GM23338 (cell line): ENCODE measurements around the gene HS3ST6.

ENCODE experiments used
- CREB1 ChIP-seq: fragments of 250-450 bp; sonication (Bioruptor Pico); IDR thresholded peaks from 2 replicates; pipeline ENCODE4 v1.5.0; 2020; ENCODE audit warnings: low read depth, mild to moderate bottlenecking, moderate library complexity
- CTCF ChIP-seq, 2 experiments: fragments of 200-600 bp in 1 of 2; sonication (generic) in 1 of 2; conservative IDR thresholded peaks; 2 replicates each; pipeline versions ENCODE4 v1.5.1 to v1.6.1; 2016 to 2017; ENCODE audit warnings: antibody characterized with exemption in 2 of 2, low read depth in 2 of 2, mild to moderate bottlenecking in 2 of 2, moderate library complexity in 1 of 2
- EZH2 ChIP-seq: fragments of 200-600 bp; sonication (generic); IDR thresholded peaks from one replicate; pipeline ENCODE4 v1.8.0; 2017; ENCODE audit warnings: antibody characterized with exemption, mild to moderate bottlenecking, low read depth; ENCODE audit not compliant: unreplicated experiment
- EZH2phosphoT487 ChIP-seq: fragments of 200-600 bp; sonication (generic); IDR thresholded peaks from one replicate; pipeline ENCODE4 v1.8.1; 2018; ENCODE audit warnings: antibody characterized with exemption; ENCODE audit not compliant: unreplicated experiment
- JUNB ChIP-seq: IDR thresholded peaks from one replicate; pipeline ENCODE4 v1.6.1; 2016; ENCODE audit warnings: antibody characterized with exemption; ENCODE audit not compliant: unreplicated experiment
- NANOG ChIP-seq: IDR thresholded peaks from 2 replicates; pipeline ENCODE4 v1.6.1; 2016; ENCODE audit warnings: antibody characterized with exemption, borderline replicate concordance
- POLR2AphosphoS5 ChIP-seq: IDR thresholded peaks from 2 replicates; pipeline ENCODE4 v1.6.1; 2016; ENCODE audit warnings: antibody characterized with exemption, low read depth
- REST ChIP-seq: IDR thresholded peaks from one replicate; pipeline ENCODE4 v1.6.1; 2018; ENCODE audit warnings: antibody characterized with exemption; ENCODE audit not compliant: unreplicated experiment
- ZNF114 ChIP-seq: fragments of 250-450 bp; sonication (Bioruptor Pico); IDR thresholded peaks from 2 replicates; pipeline ENCODE4 v1.5.0; 2020; ENCODE audit warnings: mild to moderate bottlenecking, moderate library complexity

- TF ChIP-seq CTCF (conservative IDR thresholded peaks at IDR 0.05; ENCODE audit: low read depth in 2 of 2) (no peak), EZH2 (no peak), POLR2AphosphoS5 (no peak), REST (no peak), EZH2phosphoT487 (no peak), JUNB (no peak), CREB1 (CRISPR knock-in tag) (no peak), NANOG (no peak), ZNF114 (CRISPR knock-in tag) (no peak)
These were observed 9.2 kb downstream of the HS3ST6 start for GRCh38 chr16:1908983-1909382.
